Measurements from ENCODE around the gene EYA3. TPM values are rescaled to one million over a fixed set of nuclear protein-coding genes. Genes with fewer than 3 reads are reported as not detected.

EYA3 gene
- total and polyA plus RNA-seq, 2 of the 4 experiments (the other 2 are of a cell fraction): 9.1 to 17.6 TPM

GRCh38 chr1:27940870-27941560 is 147.4 kb downstream of the EYA3 start (continued):
- TF ChIP-seq NFE2L2 (IDR thresholded peaks at IDR 0.05; ENCODE audit: low read depth, low read length) (no peak), FOS (IDR thresholded peaks at IDR 0.05; ENCODE audit: low read depth, low read length) (no peak), CEBPB (IDR thresholded peaks at IDR 0.05; ENCODE audit: low read depth, low read length) (no peak), RCOR1 (IDR thresholded peaks at IDR 0.05; ENCODE audit: insufficient replicate concordance, low read length) (no peak), RFX5 (IDR thresholded peaks at IDR 0.05; ENCODE audit: low read depth, low read length) (no peak)

GRCh38 chr1:27940297-27940696 is 148.1 kb downstream of the EYA3 start:
- BruUV-seq (replicated peaks): no TSS peak
- H4K91ac ChIP-seq (ENCODE audit: insufficient read depth, low read depth, low read length): no peak overlapping the region
- peaks cover 22% of the 10 kb centered on the region for H3K27me3 ChIP-seq (ENCODE audit: control insufficient read depth, insufficient read depth, low read length)
- ChIA-PET CTCF (interaction anchor here (1.0 to 1.1 kb wide), 3 partner anchors 8 to 82 kb away, joined by 3 to 5 read pairs (median 3); no protein-coding TSS in a partner anchor), POLR2A (ENCODE audit: unreplicated experiment) (no interaction called here)
- no peaks in the 10 kb centered on the region for H3K36me3 ChIP-seq (ENCODE audit: control insufficient read depth, insufficient read depth, low read length)
- DNase-seq (no peak), ATAC-seq (ENCODE audit: low read depth) (peak; percentile 40; the same call in 1 of the 2 replicates)
- H2AK9ac ChIP-seq (replicated peaks; ENCODE audit: low read depth, low read length, poor library complexity): peak overlapping the region; percentile 66
- H3K23ac ChIP-seq (ENCODE audit: low read depth, low read length): no peak overlapping the region
- H3K4me2 ChIP-seq (ENCODE audit: low read depth, low read length): no peak overlapping the region
- H3K9me1 ChIP-seq (ENCODE audit: insufficient read depth, low read length): no peaks in the 10 kb centered on the region
- no peak overlapping the region for H3K4me3 ChIP-seq (ENCODE audit: insufficient read depth, low read depth, low read length)
- no peak overlapping the region for H3K18ac ChIP-seq (ENCODE audit: low read depth, low read length)
- TF ChIP-seq MAFK (IDR thresholded peaks at IDR 0.05; ENCODE audit: low read depth, low read length) (no peak), MXI1 (IDR thresholded peaks at IDR 0.05; ENCODE audit: borderline replicate concordance, low read depth, low read length) (no peak), RCOR1 (IDR thresholded peaks at IDR 0.05; ENCODE audit: insufficient replicate concordance, low read length) (no peak), POLR2A (IDR thresholded peaks at IDR 0.05; ENCODE audit: low read depth, low read length) (no peak), USF2 (IDR thresholded peaks at IDR 0.05; ENCODE audit: low read depth, low read length) (no peak), RAD21 (IDR thresholded peaks at IDR 0.05; ENCODE audit: low read length) (peak; percentile 20; the same call in 1 of the 2 replicates), BHLHE40 (IDR thresholded peaks at IDR 0.05; ENCODE audit: low read depth, low read length) (no peak), CEBPB (IDR thresholded peaks at IDR 0.05; ENCODE audit: low read depth, low read length) (no peak), FOS (IDR thresholded peaks at IDR 0.05; ENCODE audit: low read depth, low read length) (no peak), CHD1 (IDR thresholded peaks at IDR 0.05; ENCODE audit: low read depth, low read length) (no peak), CTCF (conservative IDR thresholded peaks at IDR 0.05; ENCODE audit: low read depth, low read length) (peak; percentile 42)
- no peak overlapping the region for H3K27ac ChIP-seq (ENCODE audit: insufficient read depth, low read length)
- no peak overlapping the region for H3K14ac ChIP-seq (replicated peaks; ENCODE audit: low read depth, low read length)
- H3K4me1 ChIP-seq (ENCODE audit: control insufficient read depth, insufficient read depth, low read length): peaks cover under 1% of the 10 kb centered on the region
- intact Hi-C loops (cut with micrococcal nuclease): no loop called here
- no peak overlapping the region for H2BK5ac ChIP-seq (ENCODE audit: low read depth, low read length, poor library complexity, severe bottlenecking)
- H3K9me3 ChIP-seq (ENCODE audit: control insufficient read depth, insufficient read depth, low read length): no peaks in the 10 kb centered on the region
- H2BK120ac ChIP-seq (ENCODE audit: low read depth, low read length): no peak overlapping the region
- no peak overlapping the region for H3K4ac ChIP-seq (ENCODE audit: low read depth, low read length)
- no peaks in the 10 kb centered on the region for H3K79me1 ChIP-seq (ENCODE audit: low read depth in 1 of 2, low read length in 2 of 2)
- no peak overlapping the region for H4K5ac ChIP-seq (ENCODE audit: low read depth, low read length)
- no peak overlapping the region for H3K56ac ChIP-seq (ENCODE audit: extremely low read depth, insufficient read depth, low read length)
- no peaks in the 10 kb centered on the region for H4K20me1 ChIP-seq (ENCODE audit: insufficient read depth, low read length)
- peak overlapping the region; percentile 70 for H2AFZ ChIP-seq (replicated peaks; ENCODE audit: low read length, poor library complexity)
- no CpG with 5 or more reads among the region's 6 CpGs for WGBS, 2 experiments (ENCODE audit: extremely low coverage in 2 of 2, insufficient read length in 1 of 2)
- no peak overlapping the region for H2AK5ac ChIP-seq (ENCODE audit: low read depth, low read length)
- in situ Hi-C loops (cut with MboI; ENCODE audit: low sequenced_read_pairs): no loop called here
- no peak overlapping the region for H2BK15ac ChIP-seq (ENCODE audit: low read depth, low read length)
- no peak overlapping the region for H2BK20ac ChIP-seq (ENCODE audit: low read depth, low read length)
- dilution Hi-C loops (cut with HindIII; ENCODE audit: low sequenced_read_pairs, unreplicated experiment): no loop called here
- no peak overlapping the region for H4K8ac ChIP-seq (ENCODE audit: low read depth in 2 of 2, low read length in 2 of 2)
- H3K9ac ChIP-seq (ENCODE audit: low read depth, low read length): no peak overlapping the region

All from IMR-90 (cell line).